Measurements from ENCODE around the gene SSU72.
"Not testable (repeated sequence)": the region's sequence is repeated elsewhere in the genome, so short reads cannot be mapped to it uniquely, and the experiment has no call there.

The SSU72 gene

DNA sequence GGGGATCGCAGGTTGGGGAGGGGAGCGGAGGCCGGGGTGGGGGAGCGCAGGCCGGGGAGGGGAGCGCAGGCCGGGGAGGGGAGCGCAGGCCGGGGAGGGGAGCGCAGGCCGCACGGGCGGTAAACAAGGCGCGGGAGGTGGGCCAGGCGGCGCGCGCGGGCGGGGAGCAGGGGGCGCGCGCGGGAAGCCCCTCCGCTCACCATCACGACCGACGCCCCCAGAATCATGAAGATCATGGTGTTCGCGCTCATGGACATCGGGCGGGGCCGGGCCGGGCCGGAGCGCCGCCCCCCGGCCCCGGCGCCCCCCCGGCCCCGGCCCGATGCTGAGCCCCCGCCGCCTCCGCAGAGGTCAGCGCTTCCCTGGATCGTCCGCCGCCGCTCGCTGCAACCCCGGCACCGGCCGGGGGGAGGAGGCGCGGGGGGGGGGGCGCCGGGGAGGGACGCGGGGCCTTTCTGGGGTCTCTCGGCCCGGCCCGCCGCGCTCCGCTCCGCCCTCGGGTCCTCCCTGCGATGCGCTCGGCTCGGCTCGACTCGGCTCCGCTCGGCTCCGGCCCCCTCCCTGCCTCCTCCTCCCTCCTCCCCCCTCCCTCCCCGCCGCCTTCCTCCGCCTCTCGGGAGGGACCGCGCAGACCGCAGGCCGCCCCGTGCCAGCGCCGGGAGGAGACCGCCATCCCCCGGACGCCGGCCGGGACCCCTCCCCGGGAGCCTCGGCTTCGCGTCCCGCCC is 34.4 kb downstream of the SSU72 start, which contains the start of gene TMEM240:
Gene TMEM240, minus strand, starts transcription at position 535 of the 728 bp plus-strand sequence. Its CDS starts 278 bp downstream, at position 257.
- peak; percentile 74 for DNase-seq

- no peak for DNase-seq
Observed at GRCh38 chr1:1539310-1540089, 35.2 kb downstream of the SSU72 start.

- no peak for DNase-seq
Observed at GRCh38 chr1:1538989-1539309, 35.7 kb downstream of the SSU72 start.

GRCh38 chr1:1538334-1538733 is 36.3 kb downstream of the SSU72 start:
- DNase-seq: no peak

DNA sequence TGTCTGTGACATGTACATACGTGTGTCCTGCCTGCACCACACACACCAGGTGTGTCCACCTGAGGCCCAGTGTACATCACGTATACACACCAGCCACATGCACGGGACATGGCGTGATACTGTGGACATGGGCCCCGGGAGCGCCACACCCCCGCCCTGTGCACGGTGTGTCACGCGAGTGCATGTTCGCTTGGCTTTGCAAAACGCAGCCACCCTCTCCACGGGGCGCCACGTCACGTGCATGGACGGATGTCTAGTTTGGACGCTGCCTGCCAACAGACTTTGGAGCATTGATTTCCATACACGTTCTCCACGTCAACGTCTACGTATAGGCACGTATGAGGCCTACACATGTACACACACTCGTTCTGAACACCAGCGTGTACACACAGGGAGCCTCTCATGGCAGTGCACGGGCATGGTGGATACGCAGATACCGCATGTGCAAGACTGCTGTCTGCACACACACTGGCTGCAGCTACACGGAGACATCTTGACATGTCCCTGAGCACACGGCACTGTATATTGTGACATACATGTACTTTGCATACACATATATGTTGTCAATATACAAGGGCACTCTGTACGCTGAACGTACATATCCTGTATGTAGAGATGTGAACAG is 36.9 kb downstream of the SSU72 start:
- DNase-seq: no peak

- DNase-seq: no peak
Observed at GRCh38 chr1:1536938-1537546, 37.6 kb downstream of the SSU72 start.

GRCh38 chr1:1536019-1536937 is 38.4 kb downstream of the SSU72 start:
- no peak for DNase-seq

DNA sequence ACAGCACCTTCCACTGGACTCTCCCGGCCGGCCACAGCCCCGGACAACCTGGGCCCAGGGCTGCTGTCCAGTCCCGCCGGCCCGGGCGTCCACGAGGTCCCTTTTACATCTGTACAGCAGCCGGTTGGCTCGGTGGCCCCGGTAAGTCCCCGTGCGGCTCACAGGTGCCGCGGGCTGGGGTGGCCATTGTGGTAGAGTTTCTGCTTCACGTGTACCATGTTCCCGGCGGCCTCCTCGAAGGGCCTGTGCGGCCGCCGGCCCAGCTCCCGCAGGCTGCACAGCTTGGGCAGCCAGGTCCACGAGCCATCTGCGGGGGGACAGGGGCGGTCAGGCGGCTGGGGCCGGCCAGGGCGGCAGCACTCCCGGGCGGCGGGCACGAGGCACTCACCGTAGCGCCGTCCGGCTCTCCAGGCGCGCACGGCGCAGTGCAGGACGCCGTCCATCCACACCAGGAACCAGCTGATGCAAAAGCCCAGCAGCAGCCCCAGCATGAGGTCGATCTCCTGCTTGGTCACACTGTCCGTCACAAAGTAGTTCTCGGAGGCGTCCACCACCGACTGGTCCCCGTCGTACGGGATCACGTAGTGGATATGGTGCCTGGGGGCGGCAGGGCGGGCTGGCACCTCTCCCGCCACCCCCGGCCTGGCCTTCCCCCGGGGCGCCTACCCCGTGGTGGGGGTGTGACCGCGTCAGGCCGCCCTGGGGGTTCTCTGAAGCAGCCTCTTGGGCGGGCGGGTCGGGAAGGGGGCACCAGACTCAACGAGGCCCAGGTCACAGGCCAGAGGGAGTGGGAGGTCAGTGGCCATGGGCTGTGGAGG is 39.3 kb downstream of the SSU72 start:
- no peak for DNase-seq

DNA sequence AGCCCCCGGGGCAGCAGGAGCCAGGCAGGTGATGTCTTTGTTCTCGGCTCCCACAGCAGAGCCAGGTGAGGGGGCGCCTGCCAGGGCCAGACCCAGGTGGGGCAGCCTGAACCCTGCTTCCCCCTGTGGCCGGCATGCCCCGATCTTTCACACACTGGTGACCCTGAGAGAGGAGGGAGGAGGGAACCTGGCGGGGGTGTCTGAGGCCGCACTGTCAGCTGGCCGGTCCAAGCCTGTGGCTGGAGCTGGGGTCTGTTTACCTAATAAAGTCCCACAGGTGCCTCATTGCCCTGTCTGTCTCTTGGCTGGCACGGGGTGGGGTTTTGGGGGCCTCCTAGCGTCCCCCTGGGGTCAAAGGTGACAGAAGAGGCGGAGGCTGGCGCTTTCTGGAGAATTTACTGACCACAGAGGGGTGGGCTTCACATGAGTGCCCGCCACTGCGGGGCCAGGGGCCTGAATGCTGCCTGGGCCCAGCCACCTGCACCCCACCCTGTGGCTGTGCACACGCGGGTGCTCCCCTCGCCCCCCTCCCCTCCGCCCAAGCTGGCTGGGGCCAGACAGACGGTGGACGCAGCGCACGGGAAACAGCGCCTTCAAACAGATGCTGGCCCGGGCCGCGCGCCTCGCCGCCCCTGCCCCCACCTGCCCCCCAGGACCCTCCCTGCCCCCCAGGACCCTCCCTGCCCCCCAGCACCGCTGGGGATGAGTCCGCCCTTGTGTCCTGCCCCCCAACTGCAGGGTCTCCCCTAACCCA is 40.1 kb downstream of the SSU72 start:
- DNase-seq: no peak

- DNase-seq: not testable (repeated sequence)
Observed at GRCh38 chr1:1533894-1534291, 40.8 kb downstream of the SSU72 start.

DNA sequence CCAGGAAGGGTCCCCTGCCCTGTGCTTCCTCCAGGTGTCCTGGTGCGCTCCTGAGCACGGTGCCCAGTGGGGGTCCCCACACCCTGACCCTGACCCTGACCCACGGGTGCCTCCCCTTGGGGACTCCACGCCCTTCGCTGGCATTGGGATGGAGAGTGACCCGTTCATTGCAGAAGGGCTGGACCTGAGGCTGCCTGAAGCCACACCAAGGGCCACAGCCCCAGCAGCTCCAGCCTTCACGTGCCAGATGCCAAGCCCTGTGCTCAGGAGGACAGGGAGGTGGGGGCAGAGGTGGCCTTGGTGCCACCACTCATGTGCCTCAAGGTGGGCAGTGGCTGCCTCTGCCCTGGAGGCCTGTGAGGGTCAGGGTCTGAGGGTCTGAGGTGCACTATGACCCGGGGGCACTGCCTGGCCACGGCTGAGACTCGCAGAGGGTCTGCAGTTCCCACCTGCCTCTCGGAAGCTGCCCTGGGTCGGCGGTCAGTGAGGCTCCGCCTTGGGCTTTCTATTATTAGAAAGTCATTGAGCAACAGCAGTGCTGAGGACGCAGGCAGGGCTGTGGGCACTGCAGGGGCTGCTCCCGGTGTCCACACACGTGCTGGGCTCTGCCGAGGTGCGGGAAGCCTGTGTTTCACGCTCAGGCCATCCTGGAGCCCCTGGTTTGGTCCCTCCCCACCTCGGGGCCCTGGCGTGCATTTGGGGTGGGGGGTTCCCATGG is 41.3 kb downstream of the SSU72 start:
- DNase-seq: not testable (repeated sequence)

GRCh38 chr1:1531947-1532346 is 42.7 kb downstream of the SSU72 start:
- DNase-seq: no peak

DNA sequence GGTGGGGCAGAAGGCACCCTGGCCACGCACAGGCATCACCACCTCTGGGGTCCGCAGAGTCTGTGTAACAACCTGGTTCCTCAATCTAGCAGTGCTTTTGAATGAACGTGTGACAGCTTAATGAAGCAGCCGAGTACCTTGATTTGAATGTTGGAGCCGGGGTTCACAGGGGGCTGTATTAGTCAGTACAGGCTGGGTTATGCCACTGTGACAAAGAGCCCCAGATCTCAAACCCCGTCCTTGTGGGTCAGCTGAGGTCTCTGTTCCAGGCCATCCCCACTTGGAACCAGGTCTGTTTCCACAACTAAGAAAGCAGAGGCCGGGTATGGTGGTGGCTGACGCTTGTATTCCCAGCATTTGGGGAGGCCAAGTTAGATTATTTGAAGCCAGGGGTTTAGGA is 44.7 kb downstream of the SSU72 start:
- DNase-seq: no peak

DNA sequence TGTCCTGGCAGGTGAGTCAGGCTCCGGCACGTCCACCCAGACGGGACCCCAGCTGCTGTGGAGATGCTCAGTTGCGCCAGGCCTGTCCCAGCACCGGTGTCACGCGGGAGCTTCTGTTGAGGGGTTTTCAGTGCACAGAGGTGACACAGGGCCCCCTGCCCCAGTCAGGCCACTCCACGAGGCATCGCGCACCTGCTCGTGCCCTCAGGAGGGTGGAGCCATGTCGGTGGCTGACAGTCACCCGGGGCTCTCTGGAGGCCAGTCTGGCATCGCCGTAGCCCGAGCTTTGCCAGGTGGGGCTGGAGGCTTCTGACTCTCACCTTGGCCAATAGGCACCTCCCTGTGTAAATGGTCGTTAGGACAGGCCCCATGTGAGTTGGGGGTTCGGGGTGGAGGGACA is 45.3 kb downstream of the SSU72 start:
- no peak for DNase-seq

- no peak for DNase-seq
Observed at GRCh38 chr1:1528301-1529267, 46.1 kb downstream of the SSU72 start.

- no peak for DNase-seq
Observed at GRCh38 chr1:1527092-1527816, 47.4 kb downstream of the SSU72 start.

DNA sequence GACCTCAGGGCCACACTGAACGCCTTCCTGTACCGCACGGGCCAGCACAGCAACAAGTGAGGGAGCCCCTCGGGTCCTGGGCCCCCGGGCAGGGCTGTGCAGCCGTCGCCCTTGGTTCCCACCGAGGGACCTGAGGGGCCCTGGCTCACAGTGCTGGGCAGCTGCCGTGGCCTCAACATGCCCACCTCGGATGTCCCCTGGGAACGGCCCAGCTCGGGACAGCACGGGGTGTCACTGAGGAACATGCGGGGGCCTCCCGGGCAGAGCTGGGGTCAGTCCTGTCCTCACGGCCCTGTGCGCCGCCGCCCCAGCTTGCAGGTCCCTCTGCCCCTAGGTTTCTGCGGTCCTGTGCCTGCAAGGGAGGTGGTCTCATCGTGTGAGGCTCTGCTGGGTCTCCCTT is 48.2 kb downstream of the SSU72 start:
- not testable (repeated sequence) for DNase-seq
